GM19397 (cell line): ENCODE results near the gene TDRD7.
A peak's percentile ranks its signal among the peaks of the same experiment; 100 is the strongest.

Experiments used
- ATAC-seq: cut with Tn5 transposase; IDR thresholded peaks from one replicate; pipeline ENCODE4 v1.9.1; 2021; ENCODE audit warnings: mild to moderate bottlenecking, moderate library complexity; ENCODE audit not compliant: unreplicated experiment

TDRD7 gene

GRCh38 chr9:97502984-97503861 is 91.3 kb downstream of the TDRD7 start:
- no peak for ATAC-seq

GRCh38 chr9:97503862-97504210 is 91.9 kb downstream of the TDRD7 start:
- ATAC-seq: no peak

GRCh38 chr9:97504381-97505216 is 92.7 kb downstream of the TDRD7 start:
- ATAC-seq: no peak

GRCh38 chr9:97505845-97506244 is 93.9 kb downstream of the TDRD7 start:
- ATAC-seq: no peak

- ATAC-seq: no peak
Observed at GRCh38 chr9:97506306-97506705, 94.4 kb downstream of the TDRD7 start.

GRCh38 chr9:97506787-97507186 is 94.9 kb downstream of the TDRD7 start:
- no peak for ATAC-seq

GRCh38 chr9:97507428-97507984 is 95.6 kb downstream of the TDRD7 start:
- ATAC-seq: no peak

- no peak for ATAC-seq
Observed at GRCh38 chr9:97508852-97509251, 97.0 kb downstream of the TDRD7 start.

GRCh38 chr9:97510797-97511654 is 99.1 kb downstream of the TDRD7 start:
- peak; percentile 56 for ATAC-seq

- no peak for ATAC-seq
Observed at GRCh38 chr9:97511655-97512427, 99.9 kb downstream of the TDRD7 start.

GRCh38 chr9:97512966-97513560 is 101.2 kb downstream of the TDRD7 start:
- ATAC-seq: no peak

- ATAC-seq: no peak
Observed at GRCh38 chr9:97514531-97514930, 102.6 kb downstream of the TDRD7 start.

- no peak for ATAC-seq
Observed at GRCh38 chr9:97515662-97516061, 103.8 kb downstream of the TDRD7 start.

- no peak for ATAC-seq
Observed at GRCh38 chr9:97516111-97516510, 104.2 kb downstream of the TDRD7 start.

- ATAC-seq: no peak
Observed at GRCh38 chr9:97517331-97518089, 105.6 kb downstream of the TDRD7 start.

GRCh38 chr9:97518166-97518908 is 106.4 kb downstream of the TDRD7 start:
- no peak for ATAC-seq

GRCh38 chr9:97518909-97519307 is 107.0 kb downstream of the TDRD7 start:
- ATAC-seq: no peak

- ATAC-seq: no peak
Observed at GRCh38 chr9:97519441-97519970, 107.6 kb downstream of the TDRD7 start.
